Inflammatory macrophage treated with lipopolysaccharide for 1 hour (primary cell): Measurements from ENCODE around the gene TRPV3.
"Not testable (repeated sequence)": the region's sequence is repeated elsewhere in the genome, so short reads cannot be mapped to it uniquely, and the experiment has no call there.

Experiments used
- DNase-seq, 2 donors: peaks; one replicate each; pipeline ENCODE4 v3.0.0-alpha.2; 2020 to 2022

Gene TRPV3

GRCh38 chr17:3573246-3574100 lies 15.9 kb upstream of the TRPV3 start:
- no peak for DNase-seq

- no peak for DNase-seq
Measured at GRCh38 chr17:3572231-3572630, 14.6 kb upstream of the TRPV3 start.

GRCh38 chr17:3571043-3571900 lies 13.7 kb upstream of the TRPV3 start:
- no peak for DNase-seq

GRCh38 chr17:3569534-3570137 lies 12.0 kb upstream of the TRPV3 start:
- no peak for DNase-seq

GRCh38 chr17:3566551-3566950 lies 8.9 kb upstream of the TRPV3 start:
- DNase-seq, result no peak

GRCh38 chr17:3565143-3565542 lies 7.5 kb upstream of the TRPV3 start:
- no peak for DNase-seq

- DNase-seq, result not testable (repeated sequence)
Measured at GRCh38 chr17:3564241-3564640, 6.6 kb upstream of the TRPV3 start.

GRCh38 chr17:3559270-3559645 lies 1.6 kb upstream of the TRPV3 start:
- no peak for DNase-seq

- DNase-seq, result no peak
Measured at GRCh38 chr17:3558603-3559269, 1.1 kb upstream of the TRPV3 start.

GRCh38 chr17:3556916-3557767 lies 470 bp downstream of the TRPV3 start:
- DNase-seq, result no peak

GRCh38 chr17:3556239-3556915 lies 1.2 kb downstream of the TRPV3 start:
- no peak for DNase-seq

- DNase-seq, result no peak
Measured at GRCh38 chr17:3555189-3555796, 2.3 kb downstream of the TRPV3 start.

- DNase-seq, result no peak
Measured at GRCh38 chr17:3554440-3554839, 3.2 kb downstream of the TRPV3 start.

- no peak for DNase-seq
Measured at GRCh38 chr17:3553419-3554401, 3.9 kb downstream of the TRPV3 start.

GRCh38 chr17:3552916-3553315 lies 4.7 kb downstream of the TRPV3 start:
- no peak for DNase-seq

GRCh38 chr17:3551189-3551588 lies 6.4 kb downstream of the TRPV3 start:
- DNase-seq, result no peak

GRCh38 chr17:3549610-3550162 lies 7.9 kb downstream of the TRPV3 start:
- DNase-seq, result no peak

GRCh38 chr17:3547628-3548027 lies 10.0 kb downstream of the TRPV3 start:
- no peak for DNase-seq

- no peak for DNase-seq
Measured at GRCh38 chr17:3546997-3547396, 10.6 kb downstream of the TRPV3 start.
